HG03575 (cell line): ENCODE data around the gene AGPAT1.
"Not testable (repeated sequence)": the region's sequence is repeated elsewhere in the genome, so short reads cannot be mapped to it uniquely, and the experiment has no call there.

Experiments used
- ATAC-seq: cut with Tn5 transposase; IDR thresholded peaks from one replicate; pipeline ENCODE4 v1.9.1; 2021; ENCODE audit not compliant: unreplicated experiment, insufficient number of reproducible peaks, low FRiP score; ENCODE audit errors: extremely low read depth

The AGPAT1 gene

DNA sequence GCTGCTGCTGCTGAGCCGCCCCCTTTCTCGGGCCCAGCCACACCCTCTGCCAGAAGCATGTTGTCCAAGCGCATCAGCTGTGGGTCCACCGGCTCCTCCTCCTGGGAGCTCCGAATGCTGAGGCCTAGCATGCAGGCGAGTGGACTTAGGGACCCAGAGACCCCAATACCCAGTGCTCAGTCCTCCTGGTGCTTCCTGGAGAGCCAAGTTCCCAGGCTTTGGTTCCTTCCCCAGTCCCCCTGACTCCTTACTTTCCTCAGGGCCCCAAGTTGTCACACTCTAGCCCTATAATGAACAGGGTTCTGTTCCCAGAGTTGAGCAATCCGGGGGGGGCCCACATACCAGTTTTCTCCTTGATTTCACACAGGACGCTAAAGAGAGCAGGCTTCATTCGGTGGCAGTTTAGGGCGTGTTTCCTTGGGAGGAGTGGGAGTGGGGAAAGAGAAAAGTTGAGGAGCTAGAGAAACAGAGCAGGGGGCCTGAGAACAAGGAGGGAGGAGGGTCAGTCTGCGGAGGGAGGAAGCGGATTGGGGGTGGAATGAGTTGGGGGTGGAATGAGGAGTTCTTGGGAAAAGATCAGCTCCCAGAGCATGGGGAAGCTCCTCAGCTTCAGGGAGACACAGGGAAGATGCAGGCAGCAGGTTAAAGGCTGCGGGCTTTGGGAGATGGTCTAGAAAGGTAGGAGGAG lies 12.6 kb upstream of the AGPAT1 start:
- ATAC-seq: no peak

DNA sequence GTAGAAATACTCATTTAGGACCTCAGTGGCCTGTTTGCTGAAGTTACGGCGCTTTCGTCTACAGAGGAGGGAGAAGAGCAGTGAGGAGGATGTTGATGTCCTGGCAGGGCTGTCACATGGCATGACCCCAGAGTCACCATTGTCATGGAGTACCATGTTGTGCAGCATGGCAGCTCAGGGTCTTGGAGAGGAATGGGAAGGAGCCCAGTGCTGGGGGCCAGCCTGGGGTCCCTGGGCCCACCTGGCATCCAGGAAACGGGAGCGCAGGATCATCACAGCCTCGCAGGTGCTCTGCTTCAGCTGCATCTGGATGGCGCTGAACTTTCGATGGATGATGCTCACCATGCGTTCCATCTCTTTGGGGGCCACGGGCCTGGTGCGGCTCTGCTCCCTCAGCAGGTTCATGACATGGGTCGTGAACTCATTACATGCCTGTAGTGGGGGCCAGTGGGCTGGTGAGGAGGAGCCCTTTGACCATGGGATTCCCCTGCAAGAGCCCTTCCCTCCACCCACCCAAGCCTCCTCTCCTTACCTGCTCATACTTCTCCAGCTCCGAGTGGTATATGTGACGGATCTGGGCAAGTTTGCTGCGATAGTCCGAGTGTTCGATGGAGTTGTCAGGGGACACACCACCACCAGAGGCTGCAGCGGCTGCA lies 12.0 kb upstream of the AGPAT1 start:
- ATAC-seq: not testable (repeated sequence)

DNA sequence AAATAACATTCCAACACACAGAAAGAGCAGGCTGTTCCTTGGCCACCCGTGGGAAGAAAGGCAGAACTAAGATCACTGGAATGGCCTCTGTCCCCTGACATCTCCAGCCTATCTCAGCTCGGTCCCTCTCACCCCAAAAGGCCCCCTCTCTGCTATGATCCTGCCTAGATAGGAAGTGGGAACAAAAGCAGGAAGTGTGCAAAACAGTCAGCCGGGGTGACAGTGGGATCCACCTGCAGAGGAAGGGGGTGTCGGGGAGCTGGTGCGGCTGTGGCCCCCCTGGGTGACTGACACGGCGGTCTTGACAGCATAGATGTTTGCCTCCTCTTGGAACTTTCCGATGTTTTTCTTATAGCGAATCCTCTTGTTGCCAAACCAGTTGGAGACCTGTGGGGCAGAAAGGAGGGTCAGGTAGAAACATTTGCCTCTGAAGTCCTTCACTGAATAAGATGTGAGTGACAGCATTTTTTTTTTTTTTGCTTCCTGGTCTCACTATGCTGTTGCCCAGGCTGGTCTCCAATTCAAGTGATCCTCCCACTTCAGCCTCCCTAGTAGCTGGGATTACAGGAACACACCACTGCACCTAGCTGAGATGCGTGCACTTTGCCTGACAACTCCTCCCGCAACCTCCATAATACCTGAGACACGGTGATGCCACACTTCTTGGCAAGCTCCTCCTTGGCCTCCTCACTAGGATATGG lies 11.3 kb upstream of the AGPAT1 start:
- ATAC-seq: no peak

DNA sequence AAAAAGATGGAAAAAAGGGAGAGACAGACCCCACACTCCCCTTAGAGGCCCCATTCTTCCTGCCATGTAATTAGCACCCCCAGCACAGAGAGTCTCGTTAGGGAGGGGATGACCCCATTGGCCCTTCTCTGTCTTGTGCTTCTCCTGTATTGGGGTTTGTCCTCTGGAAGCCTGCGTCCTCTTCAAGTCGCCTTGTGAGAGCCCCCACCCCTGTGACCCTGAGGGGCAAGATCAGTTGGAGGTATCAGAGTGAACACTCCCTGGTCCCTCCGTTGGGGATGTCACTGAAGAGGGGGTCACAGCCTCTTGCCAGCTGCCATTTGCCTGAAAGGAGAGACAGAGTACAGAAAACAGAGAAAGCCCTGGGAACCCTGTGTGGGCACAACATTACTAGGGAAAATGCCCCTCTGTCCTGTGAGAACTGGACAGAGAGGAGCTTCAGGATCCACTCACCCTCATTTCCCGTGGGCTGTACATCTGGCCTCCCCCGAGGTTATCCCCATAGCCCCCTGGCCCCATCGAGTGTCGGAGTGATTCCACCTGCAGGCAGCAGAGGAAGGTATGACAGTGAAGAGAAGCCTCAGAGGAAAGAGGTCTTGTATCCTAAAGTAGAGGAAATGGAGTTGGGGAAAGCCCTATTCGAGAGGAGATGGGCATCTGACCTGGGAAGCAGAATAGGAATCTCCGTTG lies 10.4 kb upstream of the AGPAT1 start:
- not testable (repeated sequence) for ATAC-seq

DNA sequence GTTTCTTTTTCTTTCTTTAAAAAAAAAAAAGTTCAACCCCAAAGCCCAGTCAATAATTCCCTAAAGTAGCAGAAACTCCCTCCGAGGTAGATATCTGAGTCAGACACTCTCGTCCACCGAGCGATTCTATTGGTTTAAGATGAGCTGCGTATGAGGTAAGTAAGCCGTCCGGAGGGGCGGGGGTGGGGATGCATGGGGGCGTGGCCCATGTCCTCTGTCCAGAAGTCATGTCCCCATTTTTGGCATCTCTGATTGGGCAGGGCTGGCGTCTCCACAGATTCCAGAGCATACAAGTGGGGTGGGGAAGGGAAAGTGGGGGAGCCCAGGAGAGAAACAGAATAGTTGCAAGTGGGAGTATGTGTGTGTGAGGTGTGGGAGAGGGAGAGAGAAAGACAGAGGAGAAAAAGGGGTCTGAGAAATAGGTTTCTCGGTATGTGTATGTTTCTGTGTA lies 9.8 kb upstream of the AGPAT1 start:
- ATAC-seq: not testable (repeated sequence)

DNA sequence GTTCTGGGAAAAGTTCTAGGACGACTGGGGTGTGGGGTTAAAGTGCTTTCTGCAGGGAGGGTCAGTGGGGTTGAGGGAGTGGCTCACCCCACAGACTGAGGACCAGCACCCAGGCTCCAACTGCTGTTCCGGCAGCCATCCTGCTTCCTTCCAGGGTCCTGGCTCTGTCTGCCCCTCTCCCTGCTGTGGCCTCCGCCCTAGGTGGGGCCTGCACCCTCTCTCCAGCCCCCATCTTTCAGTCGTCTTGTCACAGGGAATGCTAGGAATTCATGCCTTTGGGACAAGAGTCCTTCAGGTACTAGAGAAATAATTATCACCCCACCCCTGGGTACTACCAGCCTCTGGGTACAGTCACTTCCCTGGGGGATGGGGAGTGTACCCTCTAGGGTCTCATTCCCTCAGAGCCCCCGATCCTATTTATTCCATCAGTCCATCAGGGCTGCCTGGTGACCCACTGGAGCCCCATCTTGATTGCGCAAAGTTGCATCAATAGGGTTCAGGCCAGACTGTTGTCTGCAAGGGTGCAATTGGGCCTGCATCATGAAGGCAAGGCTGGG lies 8.3 kb upstream of the AGPAT1 start, which contains the start of gene AGER:
TSS of gene AGER (minus strand) at position 170 of the 557 bp plus-strand sequence. CDS start at position 139, 31 bp downstream.
- no peak for ATAC-seq

DNA sequence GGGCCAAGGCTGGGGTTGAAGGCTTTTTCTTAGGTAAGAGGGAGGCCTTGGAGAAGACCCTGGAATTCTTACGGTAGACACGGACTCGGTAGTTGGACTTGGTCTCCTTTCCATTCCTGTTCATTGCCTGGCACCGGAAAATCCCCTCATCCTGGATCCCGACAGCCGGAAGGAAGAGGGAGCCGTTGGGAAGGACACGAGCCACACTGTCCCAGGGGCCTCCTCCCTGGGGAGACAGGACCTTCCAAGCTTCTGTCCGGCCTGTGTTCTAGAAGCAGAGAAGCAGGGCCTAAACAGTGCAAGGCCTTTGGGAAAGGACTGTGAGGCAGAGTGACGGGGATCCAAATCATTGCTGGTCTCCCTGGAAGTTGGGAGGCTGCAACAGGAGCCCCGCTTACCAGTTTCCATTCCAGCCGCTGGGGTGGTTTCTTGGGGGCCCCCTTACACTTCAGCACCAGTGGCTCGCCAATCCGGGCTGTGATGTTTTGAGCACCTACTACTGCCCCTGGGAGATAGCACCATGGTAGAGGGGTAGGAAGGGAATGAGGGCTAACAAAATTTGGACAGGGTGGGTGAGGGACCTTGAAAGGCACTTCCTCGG lies 7.7 kb upstream of the AGPAT1 start:
- ATAC-seq: no peak

DNA sequence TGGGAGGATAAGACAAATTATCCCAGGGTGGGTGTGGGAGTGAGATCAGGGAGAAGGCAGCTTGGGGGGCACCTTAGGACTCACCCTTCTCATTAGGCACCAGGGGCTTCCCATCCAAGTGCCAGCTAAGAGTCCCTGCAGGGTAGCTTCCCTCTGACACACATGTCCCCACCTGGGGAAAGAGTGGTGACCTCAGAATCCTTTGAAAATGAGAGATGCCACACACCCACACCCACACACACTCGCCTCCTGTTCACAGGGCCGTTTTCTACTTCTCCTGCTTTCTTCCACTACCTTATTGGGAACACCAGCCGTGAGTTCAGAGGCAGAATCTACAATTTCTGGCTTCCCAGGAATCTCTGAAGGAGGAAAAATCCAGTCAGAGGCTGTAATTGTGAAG lies 7.1 kb upstream of the AGPAT1 start:
- ATAC-seq: no peak

DNA sequence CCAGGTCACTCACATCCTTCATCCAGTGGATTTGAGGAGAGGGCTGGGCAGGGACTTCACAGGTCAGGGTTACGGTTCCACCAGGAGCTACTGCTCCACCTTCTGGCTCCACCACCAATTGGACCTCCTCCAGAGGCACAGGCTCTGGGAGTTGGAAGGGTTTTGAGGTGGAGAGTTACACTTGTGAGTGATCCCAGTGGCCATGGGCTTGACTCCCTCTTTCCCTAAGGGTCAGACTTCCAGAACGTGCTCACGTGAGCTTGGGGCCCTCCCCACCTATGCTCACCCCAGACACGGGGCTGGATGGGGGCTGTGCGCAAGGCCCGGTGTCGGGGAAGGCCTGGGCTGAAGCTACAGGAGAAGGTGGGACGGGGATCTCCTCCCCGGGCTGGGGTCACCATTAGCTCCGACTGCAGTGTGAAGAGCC lies 6.7 kb upstream of the AGPAT1 start:
- no peak for ATAC-seq

DNA sequence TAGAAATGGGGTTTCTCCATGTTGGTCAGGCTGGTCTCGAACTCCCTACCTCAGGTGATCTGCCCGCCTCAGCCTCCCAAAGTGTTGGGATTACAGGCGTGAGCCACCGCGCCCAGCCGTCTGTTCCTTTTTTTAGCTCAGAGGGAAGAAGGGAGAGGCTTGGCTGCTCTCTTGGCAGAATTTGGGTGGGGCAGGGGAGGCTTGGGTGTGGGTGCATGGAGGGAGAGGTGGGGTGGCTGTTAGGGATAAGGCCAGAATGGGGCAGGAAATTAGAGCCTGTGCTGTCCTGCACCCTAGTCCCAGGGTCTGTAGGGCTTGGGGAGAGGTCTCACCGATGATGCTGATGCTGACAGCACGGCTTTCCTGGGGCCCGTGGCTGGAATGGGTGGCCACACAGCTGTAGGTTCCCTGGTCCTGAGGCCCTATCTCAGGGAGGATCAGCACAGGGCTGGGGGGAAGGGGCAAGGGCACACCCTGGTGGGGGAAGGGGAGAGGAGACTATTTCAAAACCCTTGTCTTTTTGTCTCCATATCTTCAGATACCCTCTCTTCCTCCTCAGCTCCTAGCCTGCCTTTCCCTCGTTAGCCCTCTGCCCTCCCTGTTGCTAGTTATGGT lies 6.1 kb upstream of the AGPAT1 start:
- ATAC-seq: no peak

DNA sequence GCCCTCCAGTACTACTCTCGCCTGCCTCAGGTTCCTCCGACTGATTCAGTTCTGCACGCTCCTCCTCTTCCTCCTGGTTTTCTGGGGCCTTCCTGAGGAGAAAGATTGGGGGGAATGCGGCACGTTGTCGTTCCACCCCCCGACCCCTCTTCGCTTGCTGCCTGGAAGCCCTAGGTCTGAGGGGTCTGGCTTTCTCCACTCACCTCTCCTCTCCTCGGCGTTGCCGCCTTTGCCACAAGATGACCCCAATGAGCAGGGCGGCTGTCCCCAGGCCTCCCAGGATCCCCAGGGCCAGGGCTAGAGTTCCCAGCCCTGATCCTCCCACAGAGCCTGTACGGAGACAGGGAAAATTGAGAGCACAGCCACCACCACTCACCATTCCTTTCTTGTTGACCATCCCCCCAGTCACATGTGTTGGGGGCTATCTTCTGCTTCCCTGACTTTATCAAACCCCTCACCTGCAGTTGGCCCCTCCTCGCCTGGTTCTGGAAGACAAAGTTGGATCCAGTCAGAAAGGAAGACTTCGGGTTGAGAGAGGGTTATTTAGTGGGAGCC lies 5.3 kb upstream of the AGPAT1 start:
- ATAC-seq: no peak

DNA sequence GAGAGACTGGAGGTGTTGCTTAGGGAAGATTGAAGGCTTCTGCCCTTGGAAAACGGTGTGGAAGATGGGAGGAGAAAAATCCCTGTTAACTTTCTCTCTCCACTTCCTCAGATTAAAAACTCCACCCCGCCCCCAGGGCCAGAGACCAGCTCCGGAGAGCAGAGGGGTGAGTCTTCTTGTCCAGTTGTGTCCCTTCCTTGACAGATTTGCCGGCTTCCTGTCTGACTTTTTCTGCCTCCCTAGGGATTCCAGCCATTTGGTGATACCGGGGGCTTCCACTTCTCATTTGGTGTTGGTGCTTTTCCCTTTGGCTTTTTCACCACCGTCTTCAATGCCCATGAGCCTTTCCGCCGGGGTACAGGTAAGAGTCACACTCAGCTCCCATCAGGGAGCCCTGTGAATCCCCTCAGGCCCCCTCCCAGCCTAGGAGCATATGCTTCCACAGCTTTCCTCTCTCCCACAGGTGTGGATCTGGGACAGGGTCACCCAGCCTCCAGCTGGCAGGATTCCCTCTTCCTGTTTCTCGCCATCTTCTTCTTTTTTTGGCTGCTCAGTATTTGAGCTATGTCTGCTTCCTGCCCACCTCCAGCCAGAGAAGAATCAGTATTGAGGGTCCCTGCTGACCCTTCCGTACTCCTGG lies 4.0 kb upstream of the AGPAT1 start:
- no peak for ATAC-seq

DNA sequence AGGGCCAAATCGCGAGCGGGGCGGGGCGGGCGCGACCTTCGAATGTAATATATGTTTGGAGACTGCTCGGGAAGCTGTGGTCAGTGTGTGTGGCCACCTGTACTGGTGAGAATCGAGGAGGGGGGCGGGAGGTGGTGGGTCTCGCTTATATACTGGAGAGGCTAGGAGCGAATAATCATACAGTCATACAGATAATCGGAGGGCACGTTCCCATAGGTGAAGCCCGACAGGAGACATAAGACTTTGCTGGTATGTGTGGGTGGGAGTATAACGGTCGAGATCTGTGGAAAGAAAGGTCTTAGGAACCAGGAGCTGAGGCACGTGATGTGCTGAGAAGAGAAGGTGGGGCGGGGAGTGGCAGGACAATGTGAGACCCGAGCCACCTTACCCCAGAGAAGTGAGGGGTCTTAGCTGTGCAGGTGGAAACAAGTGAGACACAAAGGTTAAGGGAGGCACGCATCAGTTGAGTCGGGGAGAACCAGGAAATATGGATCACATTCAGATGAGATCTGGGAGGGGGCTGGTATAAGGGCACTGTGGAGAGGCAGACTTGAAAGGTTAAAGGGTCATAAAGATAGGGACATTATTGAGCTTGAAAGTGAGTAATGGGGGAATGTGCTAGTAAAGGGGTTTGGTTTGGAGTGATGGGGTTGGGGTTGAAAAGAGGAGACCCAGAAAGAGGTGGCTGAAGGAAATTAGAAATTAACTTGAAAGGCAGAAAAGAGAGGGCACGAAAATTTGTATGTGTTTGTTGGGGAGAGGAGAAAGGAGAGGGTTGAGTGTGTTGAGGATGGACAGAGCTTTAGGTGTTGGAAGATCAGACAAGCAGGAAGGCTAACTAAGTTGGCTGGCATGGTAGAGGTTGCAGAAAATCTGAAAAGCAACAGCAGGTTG lies 2.9 kb upstream of the AGPAT1 start:
- ATAC-seq: no peak

DNA sequence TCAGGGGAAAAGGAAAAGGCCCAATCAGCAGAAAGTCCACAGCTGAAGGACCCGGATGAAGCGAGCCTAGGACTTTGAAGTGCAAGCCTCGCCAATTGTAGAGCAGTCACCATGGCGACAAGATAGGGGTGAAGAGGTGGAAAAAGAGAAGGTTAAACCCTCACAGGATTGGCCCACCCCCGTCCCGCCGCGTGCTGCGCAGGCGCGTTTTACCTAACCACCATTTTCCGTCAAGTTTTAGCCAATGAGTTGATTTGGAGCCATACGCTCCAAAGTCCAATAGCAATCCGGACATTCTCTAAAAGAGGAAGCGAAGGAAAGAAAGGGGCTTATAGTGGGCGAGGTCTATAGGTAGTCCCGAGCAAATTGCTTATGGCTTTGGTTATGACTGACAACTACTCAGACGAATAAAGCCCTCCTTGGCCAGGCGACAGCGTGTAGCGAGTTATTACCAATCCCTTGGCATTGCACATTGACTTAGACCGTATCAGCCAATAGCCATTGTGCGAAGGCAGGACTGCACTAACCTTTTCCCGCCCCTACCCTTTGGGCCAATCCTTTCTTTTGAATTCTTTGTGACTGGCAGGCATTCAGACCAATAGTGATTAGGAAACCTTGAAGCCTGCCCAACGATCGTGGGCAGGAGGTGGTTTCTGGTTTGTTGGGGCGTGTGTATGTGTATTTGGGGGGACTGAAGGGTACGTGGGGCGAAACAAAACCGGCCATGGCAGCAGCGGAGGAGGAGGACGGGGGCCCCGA lies 2.1 kb upstream of the AGPAT1 start, which contains the start of gene RNF5:
TSS of gene RNF5 (plus strand) at position 618 of the 759 bp plus-strand sequence. CDS start at position 725, 107 bp downstream.
- peak; percentile 55 for ATAC-seq

DNA sequence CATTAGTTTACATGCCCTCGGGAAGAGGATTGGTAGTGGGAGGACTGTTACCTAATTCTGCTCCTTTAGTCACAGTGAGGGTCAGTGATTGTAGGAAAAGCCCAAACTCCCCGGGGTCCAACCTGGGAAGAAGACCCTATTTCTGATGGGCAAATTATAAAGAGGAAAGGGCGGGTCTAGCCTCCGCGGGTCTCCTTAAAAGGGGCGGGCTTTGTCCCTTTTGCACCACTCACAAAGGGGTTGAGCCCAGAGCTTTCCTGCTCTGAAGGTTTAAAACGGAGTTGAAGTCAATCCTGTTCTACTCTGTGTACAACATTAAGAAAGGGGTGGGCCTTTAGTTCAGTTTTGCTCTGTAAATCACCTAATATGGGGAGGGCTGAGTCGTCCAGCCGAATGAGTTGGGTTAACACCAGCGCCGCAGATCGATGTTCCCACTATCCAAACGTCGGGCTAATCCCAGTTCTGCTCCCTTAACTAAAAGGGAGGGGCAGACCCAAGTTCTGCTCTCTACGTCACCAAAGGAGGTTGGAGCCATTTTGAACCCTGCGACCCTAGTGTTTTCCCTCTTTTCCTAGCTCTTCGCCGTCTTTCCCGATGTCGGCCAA lies 1.4 kb upstream of the AGPAT1 start:
- ATAC-seq: no peak
